ENCODE data around the gene GBP2. TPM values are rescaled to one million over a fixed set of nuclear protein-coding genes. Genes with fewer than 3 reads are reported as not detected.

Gene GBP2
- total RNA-seq: 10 to 100 TPM; 62.2 to 87.3 (median 72.5) TPM

- H3K4me1 ChIP-seq: peaks cover 62% of the 10 kb centered on the region
- H3K27ac ChIP-seq: peak within 1 kb of the TSS; percentile 87
- peak within 1 kb of the TSS; percentile 56 for H3K4me3 ChIP-seq
- TF ChIP-seq POLR2AphosphoS5 (IDR thresholded peaks at IDR 0.05): no peak
- no peak for TF ChIP-seq CTCF (IDR thresholded peaks at IDR 0.05)
- peak in 1 of 2 donors; percentile 33 for TF ChIP-seq POLR2A (IDR thresholded peaks at IDR 0.05)
- TF ChIP-seq EP300 (IDR thresholded peaks at IDR 0.05): no peak
- H3K27me3 ChIP-seq: no peaks in the 10 kb centered on the region
- no peak for DNase-seq (ENCODE audit: low spot score in 2 of 2)
- 5% methylated on average over 6 of the region's 6 CpGs for WGBS
- no peaks in the 10 kb centered on the region for H3K9me3 ChIP-seq
- H3K36me3 ChIP-seq: peaks cover 8% of the 10 kb centered on the region
Measured at GRCh38 chr1:89125913-89126580, at the start of gene GBP2. Gene GBP2, minus strand, starts transcription at chr1:89126114. Its CDS starts 4,148 bp downstream, at chr1:89121966.

GRCh38 chr1:89174491-89174890 is 48.6 kb upstream of the GBP2 start:
- WGBS: 90% methylated on average over 3 of the region's 3 CpGs
- TF ChIP-seq EP300 (IDR thresholded peaks at IDR 0.05) (no peak), POLR2A (IDR thresholded peaks at IDR 0.05) (no peak), POLR2AphosphoS5 (IDR thresholded peaks at IDR 0.05) (no peak), CTCF (IDR thresholded peaks at IDR 0.05) (no peak)
- no peak overlapping the region for H3K27ac ChIP-seq
- H3K27me3 ChIP-seq: no peaks in the 10 kb centered on the region
- H3K36me3 ChIP-seq: no peaks in the 10 kb centered on the region
- H3K4me1 ChIP-seq: no peaks in the 10 kb centered on the region
- H3K4me3 ChIP-seq: no peak overlapping the region
- H3K9me3 ChIP-seq: no peaks in the 10 kb centered on the region
- DNase-seq (ENCODE audit: low spot score in 2 of 2): no peak

GRCh38 chr1:89172468-89173143 is 46.7 kb upstream of the GBP2 start:
- Histone ChIP-seq H3K9me3 (no peaks in the 10 kb centered on the region), H3K27me3 (no peaks in the 10 kb centered on the region), H3K27ac (no peak overlapping the region), H3K36me3 (no peaks in the 10 kb centered on the region), H3K4me1 (no peaks in the 10 kb centered on the region), H3K4me3 (no peak overlapping the region)
- no peak for DNase-seq (ENCODE audit: low spot score in 2 of 2)
- TF ChIP-seq CTCF (IDR thresholded peaks at IDR 0.05): no peak
- WGBS: 96% methylated on average over 4 of the region's 4 CpGs

GRCh38 chr1:89171067-89171438 is 45.1 kb upstream of the GBP2 start:
- Histone ChIP-seq H3K27me3 (no peaks in the 10 kb centered on the region), H3K27ac (no peak overlapping the region), H3K36me3 (no peaks in the 10 kb centered on the region), H3K4me3 (no peak overlapping the region), H3K4me1 (no peaks in the 10 kb centered on the region), H3K9me3 (no peaks in the 10 kb centered on the region)
- TF ChIP-seq CTCF (IDR thresholded peaks at IDR 0.05): no peak
- TF ChIP-seq POLR2AphosphoS5 (IDR thresholded peaks at IDR 0.05): no peak
- no peak for TF ChIP-seq POLR2A (IDR thresholded peaks at IDR 0.05)
- no peak for TF ChIP-seq EP300 (IDR thresholded peaks at IDR 0.05)
- DNase-seq (ENCODE audit: low spot score in 2 of 2): no peak

- Histone ChIP-seq H3K4me1 (no peaks in the 10 kb centered on the region), H3K9me3 (no peaks in the 10 kb centered on the region), H3K36me3 (no peaks in the 10 kb centered on the region), H3K4me3 (no peak overlapping the region), H3K27ac (no peak overlapping the region), H3K27me3 (no peaks in the 10 kb centered on the region)
- DNase-seq (ENCODE audit: low spot score in 2 of 2): no peak
- 91% methylated on average over 4 of the region's 4 CpGs for WGBS
- TF ChIP-seq POLR2A (IDR thresholded peaks at IDR 0.05) (no peak), POLR2AphosphoS5 (IDR thresholded peaks at IDR 0.05) (no peak), EP300 (IDR thresholded peaks at IDR 0.05) (no peak), CTCF (IDR thresholded peaks at IDR 0.05) (no peak)
Measured at GRCh38 chr1:89170170-89171066, 44.5 kb upstream of the GBP2 start.

All from suprapubic skin (tissue), 4 donors.